ENCODE measurements around the gene NOPCHAP1. TPM values are rescaled to one million over a fixed set of nuclear protein-coding genes. Genes with fewer than 3 reads are reported as not detected.
"Not testable (repeated sequence)": the region's sequence is repeated elsewhere in the genome, so short reads cannot be mapped to it uniquely, and the experiment has no call there.

The NOPCHAP1 gene
- total RNA-seq, result 10 to 100 TPM; 31.1 to 35.2 TPM

GRCh38 chr12:104986022-104986941 is at the start of gene NOPCHAP1:
Gene NOPCHAP1, plus strand, starts transcription at chr12:104986316. Its CDS starts 37 bp downstream, at chr12:104986353.
- Mint-ChIP-seq H3K9me3 (ENCODE audit: low read depth) (no peaks in the 10 kb centered on the region), H3K4me3 (peak within 1 kb of the TSS; percentile 78), H3K27me3 (peaks cover 11% of the 10 kb centered on the region), H3K27ac (peak within 1 kb of the TSS; percentile 40), H3K36me3 (ENCODE audit: low read depth) (peaks cover 33% of the 10 kb centered on the region), H3K4me1 (peaks cover 48% of the 10 kb centered on the region)
- ChIA-PET CTCF (no interaction called here), POLR2A (interaction anchor here (0.6 kb wide), 1 partner anchor 215 kb away, joined by 4 read pairs; no protein-coding TSS in a partner anchor)
- ATAC-seq (peak; percentile 98), DNase-seq (peak; percentile 91)
- intact Hi-C loops (cut with DNase I, micrococcal nuclease), result loop anchor here (1.0 to 5.0 kb wide), 5 partner anchors 28 to 529 kb away; partner anchors contain the start of genes SLC41A2 (in 2 of the 2) and WASHC4 (in 1 of the 2)

GRCh38 chr12:104938371-104938770 is 47.7 kb upstream of the NOPCHAP1 start:
- DNase-seq (no peak), ATAC-seq (no peak)
- intact Hi-C loops (cut with DNase I, micrococcal nuclease), result no loop called here
- no peak overlapping the region for H3K27ac Mint-ChIP-seq
- H3K36me3 Mint-ChIP-seq (ENCODE audit: low read depth), result no peaks in the 10 kb centered on the region
- no peak overlapping the region for H3K4me3 Mint-ChIP-seq
- CTCF ChIA-PET, result interaction anchor here (0.8 kb wide), 1 partner anchor 456 kb away, joined by 3 read pairs; no protein-coding TSS in a partner anchor
- peaks cover 4% of the 10 kb centered on the region for H3K27me3 Mint-ChIP-seq
- POLR2A ChIA-PET, result no interaction called here
- H3K4me1 Mint-ChIP-seq, result no peaks in the 10 kb centered on the region
- no peaks in the 10 kb centered on the region for H3K9me3 Mint-ChIP-seq (ENCODE audit: low read depth)

- intact Hi-C loops (cut with DNase I, micrococcal nuclease), result no loop called here
- DNase-seq (no peak), ATAC-seq (no peak)
- Mint-ChIP-seq H3K27ac (no peak overlapping the region), H3K4me1 (no peaks in the 10 kb centered on the region), H3K9me3 (ENCODE audit: low read depth) (no peaks in the 10 kb centered on the region), H3K36me3 (ENCODE audit: low read depth) (no peaks in the 10 kb centered on the region), H3K27me3 (peaks cover 4% of the 10 kb centered on the region), H3K4me3 (no peak overlapping the region)
- POLR2A ChIA-PET, result no interaction called here
- CTCF ChIA-PET, result no interaction called here
These were observed 47.0 kb upstream of the NOPCHAP1 start for GRCh38 chr12:104939089-104939488.

- no peak overlapping the region for H3K27ac Mint-ChIP-seq
- H3K4me1 Mint-ChIP-seq, result no peaks in the 10 kb centered on the region
- H3K9me3 Mint-ChIP-seq (ENCODE audit: low read depth), result peaks cover 2% of the 10 kb centered on the region
- no peaks in the 10 kb centered on the region for H3K36me3 Mint-ChIP-seq (ENCODE audit: low read depth)
- intact Hi-C loops (cut with DNase I, micrococcal nuclease), result no loop called here
- CTCF ChIA-PET, result interaction anchor here (2.9 kb wide), 1 partner anchor 10 kb away, joined by 16 read pairs; no protein-coding TSS in a partner anchor
- H3K27me3 Mint-ChIP-seq, result peaks cover 4% of the 10 kb centered on the region
- POLR2A ChIA-PET, result interaction anchor here (0.8 kb wide), 1 partner anchor 241 kb away, joined by 12 read pairs; no protein-coding TSS in a partner anchor
- no peak overlapping the region for H3K4me3 Mint-ChIP-seq
- no peak for ATAC-seq
- DNase-seq, result no peak
These were observed 44.7 kb upstream of the NOPCHAP1 start for GRCh38 chr12:104941454-104941853.

- ChIA-PET CTCF (interaction anchor here (1.2 to 2.9 kb wide), 2 partner anchors 11 to 12 kb away, joined by 6 to 16 read pairs; no protein-coding TSS in a partner anchor), POLR2A (no interaction called here)
- no peak overlapping the region for H3K4me3 Mint-ChIP-seq
- no peak for ATAC-seq
- no peaks in the 10 kb centered on the region for H3K36me3 Mint-ChIP-seq (ENCODE audit: low read depth)
- peaks cover 2% of the 10 kb centered on the region for H3K9me3 Mint-ChIP-seq (ENCODE audit: low read depth)
- H3K27me3 Mint-ChIP-seq, result peaks cover 4% of the 10 kb centered on the region
- no peaks in the 10 kb centered on the region for H3K4me1 Mint-ChIP-seq
- DNase-seq, result no peak
- H3K27ac Mint-ChIP-seq, result no peak overlapping the region
- intact Hi-C loops (cut with DNase I, micrococcal nuclease), result no loop called here
These were observed 44.0 kb upstream of the NOPCHAP1 start for GRCh38 chr12:104942075-104942474.

- CTCF ChIA-PET, result interaction anchor here (0.9 to 2.9 kb wide), 3 partner anchors 10 to 540 kb away, joined by 3 to 16 read pairs (median 6); no protein-coding TSS in a partner anchor
- H3K4me3 Mint-ChIP-seq; H3K4me1 Mint-ChIP-seq; H3K27ac Mint-ChIP-seq; H3K27me3 Mint-ChIP-seq; intact Hi-C loops (cut with DNase I, micrococcal nuclease); DNase-seq; H3K36me3 Mint-ChIP-seq (ENCODE audit: low read depth); H3K9me3 Mint-ChIP-seq (ENCODE audit: low read depth); ATAC-seq; POLR2A ChIA-PET: not testable (repeated sequence)
These were observed 42.7 kb upstream of the NOPCHAP1 start for GRCh38 chr12:104943401-104943800.

- Mint-ChIP-seq H3K9me3 (ENCODE audit: low read depth) (peaks cover 2% of the 10 kb centered on the region), H3K36me3 (ENCODE audit: low read depth) (no peaks in the 10 kb centered on the region), H3K27me3 (no peaks in the 10 kb centered on the region), H3K27ac (no peak overlapping the region), H3K4me3 (no peak overlapping the region), H3K4me1 (no peaks in the 10 kb centered on the region)
- ATAC-seq, result no peak
- POLR2A ChIA-PET, result no interaction called here
- no peak for DNase-seq
- CTCF ChIA-PET, result no interaction called here
- intact Hi-C loops (cut with DNase I, micrococcal nuclease), result no loop called here
These were observed 41.9 kb upstream of the NOPCHAP1 start for GRCh38 chr12:104944252-104944651.

GRCh38 chr12:104948716-104949115 is 37.4 kb upstream of the NOPCHAP1 start:
- H3K9me3 Mint-ChIP-seq (ENCODE audit: low read depth); H3K27ac Mint-ChIP-seq; DNase-seq; H3K4me1 Mint-ChIP-seq; H3K36me3 Mint-ChIP-seq (ENCODE audit: low read depth); intact Hi-C loops (cut with DNase I, micrococcal nuclease); ATAC-seq; H3K4me3 Mint-ChIP-seq; H3K27me3 Mint-ChIP-seq; POLR2A ChIA-PET: not testable (repeated sequence)
- CTCF ChIA-PET, result interaction anchor here (0.6 to 0.8 kb wide), 2 partner anchors 253 to 308 kb away, joined by 3 read pairs; no protein-coding TSS in a partner anchor

GRCh38 chr12:104951759-104952509 is 34.2 kb upstream of the NOPCHAP1 start:
- Mint-ChIP-seq H3K36me3 (ENCODE audit: low read depth) (no peaks in the 10 kb centered on the region), H3K4me3 (no peak overlapping the region), H3K9me3 (ENCODE audit: low read depth) (no peaks in the 10 kb centered on the region), H3K27me3 (peaks cover 11% of the 10 kb centered on the region), H3K4me1 (peaks cover 3% of the 10 kb centered on the region), H3K27ac (no peak overlapping the region)
- ChIA-PET POLR2A (no interaction called here), CTCF (no interaction called here)
- DNase-seq (no peak), ATAC-seq (no peak)
- intact Hi-C loops (cut with DNase I, micrococcal nuclease), result loop anchor here in 1 of 2 experiments (10.0 kb wide), 1 partner anchor 257 kb away; no protein-coding TSS in a partner anchor

- intact Hi-C loops (cut with DNase I, micrococcal nuclease), result loop anchor here in 1 of 2 experiments (10.0 kb wide), 1 partner anchor 258 kb away; no protein-coding TSS in a partner anchor
- H3K4me3 Mint-ChIP-seq, result no peak overlapping the region
- H3K27me3 Mint-ChIP-seq, result peaks cover 14% of the 10 kb centered on the region
- H3K36me3 Mint-ChIP-seq (ENCODE audit: low read depth), result no peaks in the 10 kb centered on the region
- DNase-seq (no peak), ATAC-seq (no peak)
- CTCF ChIA-PET, result interaction anchor here (2.5 kb wide), 1 partner anchor 10 kb away, joined by 6 read pairs; no protein-coding TSS in a partner anchor
- H3K27ac Mint-ChIP-seq, result no peak overlapping the region
- peaks cover 9% of the 10 kb centered on the region for H3K4me1 Mint-ChIP-seq
- POLR2A ChIA-PET, result no interaction called here
- H3K9me3 Mint-ChIP-seq (ENCODE audit: low read depth), result no peaks in the 10 kb centered on the region
These were observed 33.3 kb upstream of the NOPCHAP1 start for GRCh38 chr12:104952816-104953215.

- ChIA-PET POLR2A (no interaction called here), CTCF (interaction anchor here (0.6 to 2.5 kb wide), 3 partner anchors 11 to 306 kb away, joined by 3 to 6 read pairs (median 3); no protein-coding TSS in a partner anchor)
- no peak overlapping the region for H3K4me3 Mint-ChIP-seq
- H3K27ac Mint-ChIP-seq, result no peak overlapping the region
- no peaks in the 10 kb centered on the region for H3K36me3 Mint-ChIP-seq (ENCODE audit: low read depth)
- ATAC-seq (no peak), DNase-seq (no peak)
- peaks cover 9% of the 10 kb centered on the region for H3K4me1 Mint-ChIP-seq
- H3K27me3 Mint-ChIP-seq, result peaks cover 14% of the 10 kb centered on the region
- no peaks in the 10 kb centered on the region for H3K9me3 Mint-ChIP-seq (ENCODE audit: low read depth)
- intact Hi-C loops (cut with DNase I, micrococcal nuclease), result loop anchor here in 1 of 2 experiments (10.0 kb wide), 1 partner anchor 259 kb away; no protein-coding TSS in a partner anchor
These were observed 32.8 kb upstream of the NOPCHAP1 start for GRCh38 chr12:104953323-104953722.
